Peyer's patch (tissue), 4 donors: ENCODE measurements around the gene GTPBP6. TPM values are rescaled to one million over a fixed set of nuclear protein-coding genes. Genes with fewer than 3 reads are reported as not detected.

ENCODE experiments used
- DNase-seq, 3 donors: peaks; one replicate each; pipeline ENCODE4 v3.0.0-alpha.2; 2017 to 2019
- H3K27ac ChIP-seq, 4 donors: fragments of 200-600 bp; sonication (generic); one replicate each; pipeline ENCODE4 v1.5.1; 2016 to 2019
- H3K27me3 ChIP-seq, 2 donors: fragments of 200-600 bp; sonication (generic); one replicate each; pipeline ENCODE4 v1.5.1; 2019
- H3K36me3 ChIP-seq, 3 donors: fragments of 200-600 bp; sonication (generic); one replicate each; pipeline ENCODE4 v1.5.1; 2016 to 2019
- H3K4me1 ChIP-seq, 4 donors: fragments of 200-600 bp; sonication (generic); one replicate each; pipeline ENCODE4 v1.5.1; 2016 to 2019
- H3K4me3 ChIP-seq, 4 donors: fragments of 200-600 bp; sonication (generic); 1 replicate in 3 of 4; 2 replicates in 1 of 4; pipeline ENCODE4 v1.5.1; 2016 to 2019; ENCODE audit warnings: mild to moderate bottlenecking in 1 of 4
- H3K9me3 ChIP-seq, 4 donors: fragments of 200-600 bp; sonication (generic); one replicate each; pipeline ENCODE4 v1.5.1; 2016 to 2019; ENCODE audit warnings: mild to moderate bottlenecking in 1 of 4
- POLR2A ChIP-seq, 2 donors: fragments of 450-650 bp; IDR thresholded peaks; one replicate each; pipeline ENCODE4 v1.5.1; 2017; ENCODE audit warnings: antibody characterized with exemption in 2 of 2, mild to moderate bottlenecking in 2 of 2, moderate library complexity in 2 of 2
- total RNA-seq, 4 donors: library from RNA; depleted of rRNA; stranded (reverse); fragments of >200 nt; gene quantifications; one replicate each; pipeline ENCODE4 v1.1.0, GENCODE V29; 2016
- TF ChIP-seq, protein P1 (sequence below), 6 experiments: fragments of 450-650 bp in 4 of 6; fragments of 200-600 bp in 2 of 6; sonication (generic) in 1 of 6; IDR thresholded peaks; one replicate each; pipeline ENCODE4 v1.5.1; 2017 to 2019; ENCODE audit warnings: antibody characterized with exemption in 6 of 6, mild to moderate bottlenecking in 3 of 6, moderate library complexity in 1 of 6

GTPBP6 gene
- total RNA-seq, 4 donors from 2014 or later = 17.9 to 38.5 (median 30.8) TPM

DNA sequence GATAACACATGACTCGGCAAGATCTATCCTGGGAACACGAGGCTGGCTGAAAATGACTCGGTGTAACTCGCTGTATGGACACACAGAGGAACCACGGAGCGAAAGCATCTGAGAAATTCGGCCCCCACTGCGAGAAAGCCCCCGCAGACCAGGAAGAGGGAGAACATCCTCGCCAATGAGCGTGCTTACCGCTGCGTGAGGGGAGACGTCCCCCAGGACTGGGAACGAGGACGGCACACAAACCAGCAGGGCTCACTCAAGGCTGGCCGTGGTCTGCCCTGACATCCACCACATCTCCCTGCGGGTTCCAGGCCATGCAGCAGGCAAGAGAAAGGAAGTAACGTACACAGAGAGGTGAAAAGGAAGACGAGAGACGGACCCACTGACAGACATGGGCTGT, 17.6 kb upstream of the GTPBP6 start:
- peaks cover 0 to under 1% of the 10 kb centered on the region in 2 donors for H3K27me3 ChIP-seq
- H3K27ac ChIP-seq = no peak overlapping the region
- peaks cover 0 to 3% (median 3%) of the 10 kb centered on the region in 3 donors for H3K36me3 ChIP-seq
- peaks cover 0 to 6% (median 3%) of the 10 kb centered on the region in 4 donors for H3K4me1 ChIP-seq
- no peaks in the 10 kb centered on the region for H3K9me3 ChIP-seq
- H3K4me3 ChIP-seq = no peak overlapping the region
- no peak for DNase-seq
- TF ChIP-seq POLR2A (IDR thresholded peaks at IDR 0.05) = no peak
- TF ChIP-seq, protein P1, sequence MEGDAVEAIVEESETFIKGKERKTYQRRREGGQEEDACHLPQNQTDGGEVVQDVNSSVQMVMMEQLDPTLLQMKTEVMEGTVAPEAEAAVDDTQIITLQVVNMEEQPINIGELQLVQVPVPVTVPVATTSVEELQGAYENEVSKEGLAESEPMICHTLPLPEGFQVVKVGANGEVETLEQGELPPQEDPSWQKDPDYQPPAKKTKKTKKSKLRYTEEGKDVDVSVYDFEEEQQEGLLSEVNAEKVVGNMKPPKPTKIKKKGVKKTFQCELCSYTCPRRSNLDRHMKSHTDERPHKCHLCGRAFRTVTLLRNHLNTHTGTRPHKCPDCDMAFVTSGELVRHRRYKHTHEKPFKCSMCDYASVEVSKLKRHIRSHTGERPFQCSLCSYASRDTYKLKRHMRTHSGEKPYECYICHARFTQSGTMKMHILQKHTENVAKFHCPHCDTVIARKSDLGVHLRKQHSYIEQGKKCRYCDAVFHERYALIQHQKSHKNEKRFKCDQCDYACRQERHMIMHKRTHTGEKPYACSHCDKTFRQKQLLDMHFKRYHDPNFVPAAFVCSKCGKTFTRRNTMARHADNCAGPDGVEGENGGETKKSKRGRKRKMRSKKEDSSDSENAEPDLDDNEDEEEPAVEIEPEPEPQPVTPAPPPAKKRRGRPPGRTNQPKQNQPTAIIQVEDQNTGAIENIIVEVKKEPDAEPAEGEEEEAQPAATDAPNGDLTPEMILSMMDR (IDR thresholded peaks at IDR 0.05) = no peak

DNA sequence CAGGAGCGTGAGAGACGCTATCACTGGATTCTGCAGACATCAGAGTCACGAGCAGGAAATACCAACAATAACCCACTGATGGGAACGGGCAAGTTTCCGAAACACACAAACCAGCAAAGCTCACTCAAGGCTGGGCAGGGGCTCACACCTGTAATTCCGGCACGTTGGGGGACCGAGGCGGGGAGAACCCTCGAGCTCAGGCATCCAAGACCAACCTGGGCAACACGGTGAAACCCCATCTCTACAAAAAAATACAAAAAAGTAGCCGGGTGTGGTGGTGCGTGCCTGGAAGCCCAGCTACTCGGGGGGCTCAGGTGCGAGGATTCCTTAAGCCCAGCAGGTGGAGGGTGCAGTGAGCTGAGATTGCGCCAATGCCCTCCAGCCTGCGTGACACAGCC, 17.2 kb upstream of the GTPBP6 start:
- peaks cover 0 to 3% (median 3%) of the 10 kb centered on the region in 3 donors for H3K36me3 ChIP-seq
- DNase-seq = no peak
- TF ChIP-seq, protein P1 (IDR thresholded peaks at IDR 0.05) = no peak
- TF ChIP-seq POLR2A (IDR thresholded peaks at IDR 0.05) = no peak
- H3K9me3 ChIP-seq = no peaks in the 10 kb centered on the region
- no peak overlapping the region for H3K4me3 ChIP-seq
- H3K4me1 ChIP-seq = peaks cover 0 to 10% (median 4%) of the 10 kb centered on the region in 4 donors
- peaks cover 0 to 4% of the 10 kb centered on the region in 2 donors for H3K27me3 ChIP-seq
- no peak overlapping the region for H3K27ac ChIP-seq

DNA sequence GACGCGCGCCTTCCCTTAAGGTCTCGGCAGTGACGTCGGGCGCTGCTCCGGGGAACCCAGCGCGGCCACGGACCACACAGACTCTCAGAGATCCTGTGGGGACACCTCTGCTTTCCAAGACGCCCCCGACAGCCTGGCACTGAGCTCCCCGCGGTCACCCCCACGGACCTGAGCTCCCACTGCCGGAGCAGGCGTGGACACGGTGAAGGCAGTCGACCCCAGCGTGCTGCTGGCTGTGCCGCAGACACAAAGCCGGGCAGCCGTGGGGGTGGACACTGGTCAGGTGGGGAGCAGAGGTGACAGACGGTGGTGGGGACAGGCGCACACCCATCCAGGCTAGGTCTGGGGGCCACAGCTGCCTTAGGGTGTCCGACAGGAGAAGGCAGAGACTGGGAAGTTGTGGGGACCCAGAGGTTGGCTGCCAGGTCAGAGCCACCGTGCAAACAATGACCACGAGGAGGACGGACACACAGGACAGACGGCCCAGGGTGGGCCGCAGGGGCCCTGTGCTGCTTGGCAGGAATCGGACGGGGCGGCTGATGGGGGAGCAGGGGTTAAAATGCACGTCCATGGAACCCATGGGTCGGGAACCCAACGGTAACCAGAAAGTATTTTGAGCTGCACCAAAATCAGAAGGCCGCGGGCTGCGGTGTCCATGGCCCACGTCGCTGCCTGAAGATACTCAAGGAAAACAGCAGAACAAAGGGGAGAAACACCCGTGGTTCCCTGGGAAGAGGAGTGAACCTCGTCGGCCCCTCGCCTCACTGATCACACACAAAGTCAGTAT, 16.6 kb upstream of the GTPBP6 start:
- no peak for DNase-seq
- no peak for TF ChIP-seq POLR2A (IDR thresholded peaks at IDR 0.05)
- TF ChIP-seq, protein P1 (IDR thresholded peaks at IDR 0.05) = no peak
- H3K4me1 ChIP-seq = peaks cover 0 to 10% (median 4%) of the 10 kb centered on the region in 4 donors
- no peaks in the 10 kb centered on the region for H3K9me3 ChIP-seq
- no peak overlapping the region for H3K4me3 ChIP-seq
- H3K27me3 ChIP-seq = peaks cover 0 to 4% of the 10 kb centered on the region in 2 donors
- H3K36me3 ChIP-seq = peaks cover 0 to 3% (median 3%) of the 10 kb centered on the region in 3 donors
- no peak overlapping the region for H3K27ac ChIP-seq

DNA sequence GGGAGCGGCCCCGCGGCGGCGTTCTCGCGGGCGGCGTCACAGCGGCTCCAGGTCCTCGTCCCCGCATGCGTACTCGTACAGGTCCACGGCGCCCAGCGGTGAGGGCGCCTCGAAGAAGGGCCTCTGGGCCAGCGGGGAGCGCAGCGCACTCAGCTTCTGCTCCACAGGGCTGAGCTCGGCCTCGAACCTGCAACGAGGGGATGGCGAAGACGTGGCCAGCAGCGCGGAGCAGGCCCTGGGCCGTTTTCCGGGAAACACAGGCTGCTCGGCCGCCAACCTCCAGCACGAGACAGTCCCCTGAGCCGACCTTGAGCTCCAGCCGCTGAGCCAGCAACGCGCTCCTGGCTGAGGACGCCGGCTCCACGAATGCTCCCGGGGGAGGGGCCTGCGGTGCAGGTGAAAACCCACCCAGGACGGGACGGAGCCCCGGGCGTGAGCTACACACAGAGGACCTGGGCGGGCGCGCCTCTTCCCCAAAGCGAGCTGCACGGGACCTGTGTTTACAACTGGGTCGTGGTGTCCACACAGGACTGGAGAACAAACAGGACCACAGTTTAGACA, 15.8 kb upstream of the GTPBP6 start:
- H3K4me1 ChIP-seq = peaks cover 0 to 10% (median 4%) of the 10 kb centered on the region in 4 donors
- peaks cover 0 to 3% (median 3%) of the 10 kb centered on the region in 3 donors for H3K36me3 ChIP-seq
- no peaks in the 10 kb centered on the region for H3K9me3 ChIP-seq
- H3K27me3 ChIP-seq = peaks cover 0 to 4% of the 10 kb centered on the region in 2 donors
- DNase-seq = no peak
- no peak overlapping the region for H3K4me3 ChIP-seq
- H3K27ac ChIP-seq = no peak overlapping the region
- TF ChIP-seq POLR2A (IDR thresholded peaks at IDR 0.05) = no peak
- TF ChIP-seq, protein P1 (IDR thresholded peaks at IDR 0.05) = no peak

DNA sequence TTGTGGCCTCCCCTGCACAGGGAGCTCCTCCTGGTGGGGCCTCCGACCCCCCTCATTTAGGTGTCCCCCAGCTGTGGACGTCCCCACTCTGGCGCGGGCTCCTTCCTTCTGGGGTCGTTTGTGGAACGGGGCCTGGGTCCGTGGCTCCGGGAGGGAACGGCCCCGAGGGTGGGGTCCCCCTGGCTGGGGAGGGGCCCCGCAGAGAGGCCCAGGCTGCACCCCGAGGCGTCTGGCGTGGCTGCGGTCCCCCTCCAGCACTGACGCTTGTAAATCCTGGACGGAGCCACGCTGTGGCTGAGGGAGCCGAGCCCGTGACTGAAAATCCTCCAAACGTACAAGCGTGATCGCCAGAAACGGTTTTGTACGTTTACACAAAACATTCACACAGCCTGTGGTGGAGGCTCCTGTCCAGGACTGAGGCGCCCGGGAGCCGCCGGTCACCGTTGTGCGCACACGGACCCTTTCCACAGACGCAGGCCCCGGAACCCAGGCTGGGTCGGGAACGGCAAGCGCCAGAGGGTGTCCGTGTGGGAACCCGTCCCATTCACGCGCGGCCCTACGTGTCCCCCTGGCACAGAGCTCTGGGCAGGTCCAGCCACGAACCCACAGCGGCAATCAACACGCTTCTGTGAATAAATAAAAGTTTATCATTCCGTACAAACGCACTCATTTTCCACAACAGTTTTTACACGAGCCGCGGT, 15.2 kb upstream of the GTPBP6 start:
- no peak overlapping the region for H3K27ac ChIP-seq
- peaks cover 0 to 10% (median 4%) of the 10 kb centered on the region in 4 donors for H3K4me1 ChIP-seq
- peaks cover 0 to 4% of the 10 kb centered on the region in 2 donors for H3K27me3 ChIP-seq
- TF ChIP-seq, protein P1 (IDR thresholded peaks at IDR 0.05) = no peak
- TF ChIP-seq POLR2A (IDR thresholded peaks at IDR 0.05) = no peak
- peaks cover 0 to 3% (median 3%) of the 10 kb centered on the region in 3 donors for H3K36me3 ChIP-seq
- no peaks in the 10 kb centered on the region for H3K9me3 ChIP-seq
- no peak for DNase-seq
- no peak overlapping the region for H3K4me3 ChIP-seq
